Heart left ventricle (tissue), 16 donors: ENCODE measurements around the gene CAPRIN1. TPM values are rescaled to one million over a fixed set of nuclear protein-coding genes. Genes with fewer than 3 reads are reported as not detected.
A peak's percentile ranks its signal among the peaks of the same experiment; 100 is the strongest.

Experiments used
- ATAC-seq, 4 donors: fragments of 200-7000 bp; cut with Tn5 transposase; one replicate each; pipeline ENCODE4 v1.9.1; 2020 to 2022; ENCODE audit warnings: moderate library complexity in 4 of 4, mild to moderate bottlenecking in 3 of 4, moderate number of reproducible peaks in 1 of 4
- DNase-seq, 5 donors: peaks; one replicate each; pipeline ENCODE4 v3.0.0-alpha.2; 2020
- H3K27ac ChIP-seq, 12 donors: fragments of 200-600 bp; sonication (generic) in 4 of 12; one replicate each; pipeline versions ENCODE4 v1.5.0 to v1.8.0; 2016 to 2022; ENCODE audit warnings: mild to moderate bottlenecking in 2 of 12
- H3K27me3 ChIP-seq, 9 donors: fragments of 200-600 bp; sonication (generic) in 2 of 9; one replicate each; pipeline versions ENCODE4 v1.5.1 to v1.8.0; 2016 to 2022; ENCODE audit warnings: mild to moderate bottlenecking in 3 of 9
- H3K36me3 ChIP-seq, 9 donors: fragments of 200-600 bp; sonication (generic) in 2 of 9; one replicate each; pipeline versions ENCODE4 v1.5.0 to v1.8.0; 2018 to 2022; ENCODE audit warnings: mild to moderate bottlenecking in 2 of 9
- H3K4me1 ChIP-seq, 12 donors: fragments of 200-600 bp; sonication (generic) in 4 of 12; one replicate each; pipeline versions ENCODE4 v1.5.0 to v1.8.0; 2016 to 2022; ENCODE audit warnings: mild to moderate bottlenecking in 3 of 12
- H3K4me3 ChIP-seq, 12 donors: fragments of 200-600 bp; sonication (generic) in 4 of 12; one replicate each; pipeline versions ENCODE4 v1.5.0 to v1.8.0; 2017 to 2022; ENCODE audit warnings: mild to moderate bottlenecking in 9 of 12, moderate library complexity in 4 of 12
- H3K9me3 ChIP-seq, 12 donors: fragments of 200-600 bp; sonication (generic) in 4 of 12; one replicate each; pipeline versions ENCODE4 v1.5.0 to v1.8.0; 2016 to 2022; ENCODE audit warnings: mild to moderate bottlenecking in 1 of 12
- POLR2A ChIP-seq, 2 donors: fragments of 450-650 bp; IDR thresholded peaks; one replicate each; pipeline ENCODE4 v1.6.1; 2017; ENCODE audit warnings: antibody characterized with exemption in 2 of 2, mild to moderate bottlenecking in 2 of 2, moderate library complexity in 2 of 2
- WGBS, 4 donors: extraction: QIAGEN DNeasy Blood & Tissue Kit in 2 of 4; methylation state at CpG; one replicate each; pipeline versions ENCODE4 v1.1.5 to v1.1.7; 2013 to 2018; 5-methylcytosine and 5-hydroxymethylcytosine counted together
- intact Hi-C, 10 donors: fragments of 100-400 bp; cut with DNase I; formaldehyde crosslinking; loops; one replicate each; pipeline versions ENCODE4 v1.11.1 to v1.14.2; 2022
- polyA plus RNA-seq, 2 donors: library from polyadenylated mRNA; stranded (reverse); fragments of 200-250 nt; gene quantifications; one replicate each; pipeline ENCODE4 v1.2.3, GENCODE V29; 2013
- total RNA-seq, 9 donors: library from RNA; depleted of rRNA in 2 of 9; stranded (reverse); fragments of >200 nt in 2 of 9; fragmentation: NEBNext Ultra II Directional in 3 of 9; extraction: Animal tissue kit (Norgen Biotek cat#: 25700) in 3 of 9; gene quantifications; one replicate each; pipeline versions ENCODE4 v1.1.0 to v1.2.4, GENCODE V29; 2016 to 2023
- TF ChIP-seq, protein P1 (sequence below), 12 donors: fragments of 200-600 bp; sonication (generic) in 4 of 12; IDR thresholded peaks; one replicate each; pipeline versions ENCODE4 v1.5.0 to v1.8.0; 2018 to 2022; ENCODE audit warnings: antibody characterized with exemption in 12 of 12, mild to moderate bottlenecking in 5 of 12
- donor health status: ischemic (EF 13 %, LVEDD 7.1; RV severe dilation, severe dysfunction).
- donor health status: healthy with polysubstance abuse.
- donor health status: DM: no; HTN: yes; CAD: no.
- donor health status: DM: no; HTN: no; CAD: no.
- donor health status: ischemic (EF 25% LVEDD 6.9; RV normal size, moderate dysfunction).
- donor health status: ischemic (EF 25% LVEDD 5.7; RV mildly dilated, moderate dysfunction).
- donor health status: healthy.
- donor health status: DM: yes; HTN: yes; CAD: no.
- donor health status: ischemic (EF 35%, LVEDD 5.7; RV mildly dilated, moderate dysfunction).
- donor health status: nonischemic (EF 11% LVEDD 7.7; RV severe dilation, severe dysfunction).
- donor health status: DM: yes; HTN: yes; CAD: no.
- donor health status: PGD.
- donor health status: ischemic (EF 29% LVEDD 5.4; RV normal size, mild dysfunction).
- donor health status: nonischemic (EF 23%, LVEDD 6.1; RV moderate dilation, normal function).

Gene CAPRIN1
- total and polyA plus RNA-seq, 11 donors: 35.4 to 134 (median 107) TPM

DNA sequence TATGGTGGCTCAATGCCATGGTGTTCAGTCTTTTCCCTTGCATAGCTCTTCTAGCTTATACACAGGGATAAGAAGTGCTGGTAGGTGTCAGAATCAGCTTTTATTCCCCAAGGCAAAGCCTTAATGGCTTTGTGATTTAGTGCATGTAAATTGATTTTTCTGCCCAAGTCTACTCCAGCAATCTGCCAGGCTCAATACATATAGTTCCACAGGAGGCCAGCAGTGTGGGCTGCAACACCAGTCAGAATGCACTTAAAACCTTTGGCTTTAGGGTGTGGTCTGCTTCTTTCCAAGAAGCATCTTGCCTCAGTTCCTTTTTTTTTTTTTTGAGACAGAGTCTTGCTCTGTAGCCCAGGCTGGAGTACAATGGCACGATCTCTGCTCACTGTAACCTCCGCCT, 14.5 kb upstream of the CAPRIN1 start:
- H3K9me3 ChIP-seq: no peaks in the 10 kb centered on the region
- no peak overlapping the region for H3K27ac ChIP-seq
- TF ChIP-seq, protein P1, sequence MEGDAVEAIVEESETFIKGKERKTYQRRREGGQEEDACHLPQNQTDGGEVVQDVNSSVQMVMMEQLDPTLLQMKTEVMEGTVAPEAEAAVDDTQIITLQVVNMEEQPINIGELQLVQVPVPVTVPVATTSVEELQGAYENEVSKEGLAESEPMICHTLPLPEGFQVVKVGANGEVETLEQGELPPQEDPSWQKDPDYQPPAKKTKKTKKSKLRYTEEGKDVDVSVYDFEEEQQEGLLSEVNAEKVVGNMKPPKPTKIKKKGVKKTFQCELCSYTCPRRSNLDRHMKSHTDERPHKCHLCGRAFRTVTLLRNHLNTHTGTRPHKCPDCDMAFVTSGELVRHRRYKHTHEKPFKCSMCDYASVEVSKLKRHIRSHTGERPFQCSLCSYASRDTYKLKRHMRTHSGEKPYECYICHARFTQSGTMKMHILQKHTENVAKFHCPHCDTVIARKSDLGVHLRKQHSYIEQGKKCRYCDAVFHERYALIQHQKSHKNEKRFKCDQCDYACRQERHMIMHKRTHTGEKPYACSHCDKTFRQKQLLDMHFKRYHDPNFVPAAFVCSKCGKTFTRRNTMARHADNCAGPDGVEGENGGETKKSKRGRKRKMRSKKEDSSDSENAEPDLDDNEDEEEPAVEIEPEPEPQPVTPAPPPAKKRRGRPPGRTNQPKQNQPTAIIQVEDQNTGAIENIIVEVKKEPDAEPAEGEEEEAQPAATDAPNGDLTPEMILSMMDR (IDR thresholded peaks at IDR 0.05): no peak
- TF ChIP-seq POLR2A (IDR thresholded peaks at IDR 0.05): no peak
- DNase-seq (no peak), ATAC-seq (no peak)
- no peak overlapping the region for H3K4me3 ChIP-seq
- intact Hi-C loops: no loop called here
- H3K4me1 ChIP-seq: no peaks in the 10 kb centered on the region
- H3K27me3 ChIP-seq: no peaks in the 10 kb centered on the region
- 93 to 100% (median 99%) methylated on average over 2 of the region's 2 CpGs for WGBS, 4 donors
- H3K36me3 ChIP-seq: no peaks in the 10 kb centered on the region

DNA sequence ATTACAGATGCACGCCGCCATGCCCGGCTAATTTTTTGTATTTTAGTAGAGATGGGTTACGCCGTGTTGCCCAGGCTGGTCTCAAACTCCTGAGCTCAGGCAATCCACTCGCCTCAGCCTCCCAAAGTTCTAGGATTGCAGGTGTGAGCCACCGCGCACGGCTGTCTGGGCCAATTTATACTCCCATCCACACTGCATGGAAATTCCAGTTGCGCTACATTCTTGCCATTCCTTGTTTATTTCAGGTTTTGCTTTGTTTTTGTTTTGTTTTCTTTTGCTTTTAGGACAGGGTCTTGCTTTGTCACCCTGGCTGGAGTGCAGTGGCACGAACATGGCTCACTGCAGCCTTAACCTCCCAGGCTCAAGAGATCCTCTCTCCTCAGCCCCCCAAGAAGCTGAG, 11.0 kb upstream of the CAPRIN1 start:
- WGBS, 4 donors: 94 to 98% (median 95%) methylated on average over 11 of the region's 11 CpGs
- no peak overlapping the region for H3K27ac ChIP-seq
- DNase-seq: no peak
- intact Hi-C loops: no loop called here
- H3K27me3 ChIP-seq: no peaks in the 10 kb centered on the region
- ATAC-seq: no peak
- TF ChIP-seq, protein P1 (IDR thresholded peaks at IDR 0.05): no peak
- no peak for TF ChIP-seq POLR2A (IDR thresholded peaks at IDR 0.05)
- no peaks in the 10 kb centered on the region for H3K9me3 ChIP-seq
- no peaks in the 10 kb centered on the region for H3K36me3 ChIP-seq
- H3K4me3 ChIP-seq: no peak overlapping the region
- no peaks in the 10 kb centered on the region for H3K4me1 ChIP-seq

DNA sequence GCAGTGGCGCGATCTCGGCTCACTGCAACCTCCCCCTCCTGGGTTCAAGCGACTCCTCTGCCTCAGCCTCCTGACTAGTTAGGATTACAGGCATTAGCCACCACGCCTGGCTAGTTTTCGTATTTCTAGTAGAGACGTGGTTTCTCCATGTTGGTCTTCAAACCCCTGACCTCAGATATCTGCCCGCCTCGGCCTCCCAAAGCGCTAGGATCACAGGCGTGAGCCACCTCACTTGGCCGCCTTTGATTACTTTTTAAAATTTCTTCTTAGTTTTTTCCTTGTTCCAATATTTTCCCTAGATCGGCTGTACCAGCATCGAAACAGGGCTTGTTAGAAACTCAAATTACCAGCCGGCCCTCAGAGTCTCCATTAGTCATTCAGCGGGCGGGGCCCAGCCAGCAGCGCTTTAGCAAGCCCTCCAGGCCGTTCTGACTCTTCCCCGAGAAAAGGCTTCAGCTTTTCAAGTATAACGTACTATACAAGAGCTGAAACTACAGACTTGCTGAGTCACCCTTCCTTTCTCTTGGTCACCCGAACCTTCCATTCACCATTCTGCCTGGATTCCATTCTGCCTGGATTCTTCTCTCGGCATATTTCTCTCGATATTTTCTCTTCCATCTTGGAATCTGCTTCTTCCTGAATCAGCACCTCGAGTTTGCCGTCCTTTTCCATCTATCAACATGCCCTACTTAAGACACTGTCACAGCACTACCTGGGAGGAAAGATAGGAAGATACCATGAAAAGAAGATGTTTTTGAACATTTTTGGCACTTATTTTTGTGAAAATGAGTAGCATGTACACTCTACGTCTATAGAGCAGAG, 6.7 kb upstream of the CAPRIN1 start:
- TF ChIP-seq, protein P1 (IDR thresholded peaks at IDR 0.05): no peak
- no peak for TF ChIP-seq POLR2A (IDR thresholded peaks at IDR 0.05)
- no peaks in the 10 kb centered on the region for H3K9me3 ChIP-seq
- no peaks in the 10 kb centered on the region for H3K36me3 ChIP-seq
- intact Hi-C loops: loop anchor here in 2 of 10 donors (5.0 kb wide), 2 partner anchors 38 to 48 kb away; no protein-coding TSS in a partner anchor
- 75 to 81% (median 77%) methylated on average over 27 of the region's 27 CpGs for WGBS, 4 donors
- ATAC-seq (peak in 2 of 4 donors; percentile 34 to 55), DNase-seq (no peak)
- no peaks in the 10 kb centered on the region for H3K4me1 ChIP-seq
- H3K4me3 ChIP-seq: peak overlapping the region in 1 of 12 donors; percentile 2
- H3K27me3 ChIP-seq: no peaks in the 10 kb centered on the region
- H3K27ac ChIP-seq: no peak overlapping the region

DNA sequence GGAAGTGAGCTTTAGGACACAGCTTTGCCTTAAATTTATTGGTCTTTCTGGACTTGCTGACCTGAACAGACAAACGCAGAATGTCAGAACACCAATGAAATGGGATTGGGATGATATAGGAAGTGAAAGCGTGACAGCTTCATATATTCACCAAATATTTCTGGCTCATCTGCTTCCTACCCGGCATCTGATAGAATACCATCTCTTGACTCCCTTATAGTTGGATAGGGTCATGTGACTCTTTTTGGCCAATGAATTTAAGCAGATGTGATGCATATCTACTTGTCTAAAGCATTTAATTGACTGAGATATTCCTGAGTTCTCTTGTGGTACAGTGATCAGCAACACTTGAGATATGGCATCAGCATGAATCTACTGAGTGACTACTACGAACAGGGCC, 2.5 kb upstream of the CAPRIN1 start:
- TF ChIP-seq, protein P1 (IDR thresholded peaks at IDR 0.05): no peak
- no peak for TF ChIP-seq POLR2A (IDR thresholded peaks at IDR 0.05)
- Histone ChIP-seq H3K4me3 (no peak overlapping the region), H3K36me3 (no peaks in the 10 kb centered on the region), H3K4me1 (peaks cover 0 to 21% (median 13%) of the 10 kb centered on the region in 12 donors), H3K9me3 (no peaks in the 10 kb centered on the region), H3K27ac (no peak overlapping the region), H3K27me3 (no peaks in the 10 kb centered on the region)
- WGBS, 4 donors: 81 to 87% (median 84%) methylated on average over 4 of the region's 4 CpGs
- ATAC-seq (no peak), DNase-seq (no peak)
- intact Hi-C loops: loop anchor here in 2 of 10 donors (5.0 kb wide), 2 partner anchors 42 to 52 kb away; no protein-coding TSS in a partner anchor
